ENCODE data around the gene EIF1AY.

EIF1AY gene

DNA sequence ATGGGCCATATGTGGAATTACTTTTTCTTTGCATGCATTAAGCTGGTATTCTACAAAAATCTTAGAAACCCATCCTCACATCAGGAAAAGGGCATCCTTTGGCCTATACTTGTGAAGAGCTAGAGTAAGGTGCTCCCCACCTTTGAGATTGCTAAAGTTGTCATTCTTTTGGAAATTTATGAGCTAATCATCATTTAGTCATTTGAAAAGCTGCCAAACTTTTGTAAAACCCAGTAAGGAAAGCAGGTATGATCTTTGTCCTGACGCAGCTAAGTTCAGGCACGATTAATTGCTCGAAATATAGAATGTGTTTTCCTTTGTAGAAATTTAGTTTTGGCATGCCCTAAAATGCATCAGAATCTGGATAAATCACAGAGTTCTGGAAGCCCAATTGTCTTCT is 2.6 kb downstream of the EIF1AY start:
- Mint-ChIP-seq H3K4me1 (peaks cover 6% of the 10 kb centered on the region), H3K4me3 (peak overlapping the region; percentile 24), H3K27ac (peak overlapping the region; percentile 17), H3K9me3 (no peaks in the 10 kb centered on the region), H3K36me3 (peaks cover 3% of the 10 kb centered on the region), H3K27me3 (no peaks in the 10 kb centered on the region)
- DNase-seq (ENCODE audit: low spot score in 2 of 2) (no peak), ATAC-seq (ENCODE audit: low read depth) (no peak)

DNA sequence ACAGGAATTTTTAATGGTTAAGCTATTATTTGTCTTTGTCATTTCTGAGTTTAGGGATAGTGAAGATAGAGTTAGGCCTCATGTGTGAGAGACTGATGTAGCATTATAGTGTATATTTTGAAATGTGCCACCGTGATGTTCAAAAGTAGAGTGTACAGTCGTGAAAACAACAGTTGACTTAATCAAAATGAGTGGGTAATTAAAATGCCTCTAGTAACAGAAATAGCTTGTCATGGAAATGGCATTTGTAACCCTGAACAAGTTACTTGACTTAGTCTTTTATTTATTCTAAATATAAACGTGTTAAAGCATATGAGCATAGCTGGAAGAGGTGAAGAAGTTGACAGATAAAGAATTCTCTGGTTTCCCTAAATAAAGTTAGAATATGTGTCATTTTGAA is 6.1 kb downstream of the EIF1AY start:
- H3K27me3 Mint-ChIP-seq: no peaks in the 10 kb centered on the region
- H3K36me3 Mint-ChIP-seq: peaks cover 2% of the 10 kb centered on the region
- H3K27ac Mint-ChIP-seq: no peak overlapping the region
- no peak for ATAC-seq (ENCODE audit: low read depth)
- peaks cover 3% of the 10 kb centered on the region for H3K4me1 Mint-ChIP-seq
- no peak for DNase-seq (ENCODE audit: low spot score in 2 of 2)
- H3K4me3 Mint-ChIP-seq: no peak overlapping the region
- no peaks in the 10 kb centered on the region for H3K9me3 Mint-ChIP-seq

GRCh38 chrY:20586161-20586560 is 10.6 kb downstream of the EIF1AY start:
- Mint-ChIP-seq H3K36me3 (peaks cover 8% of the 10 kb centered on the region), H3K27ac (no peak overlapping the region)
- ATAC-seq (ENCODE audit: low read depth): no peak

More at GRCh38 chrY:20586161-20586560, 10.6 kb downstream of the EIF1AY start:
- no peaks in the 10 kb centered on the region for H3K4me1 Mint-ChIP-seq
- DNase-seq (ENCODE audit: low spot score in 2 of 2): no peak
- H3K27me3 Mint-ChIP-seq: no peaks in the 10 kb centered on the region
- no peaks in the 10 kb centered on the region for H3K9me3 Mint-ChIP-seq
- no peak overlapping the region for H3K4me3 Mint-ChIP-seq
